Activated gamma-delta T cell treated with anti-CD3 and anti-CD28 coated beads, Interleukin-2, amount 50 U/mL, for 16 hours (primary cell): ENCODE measurements around the gene HMGB1.
A peak's percentile ranks its signal among the peaks of the same experiment; 100 is the strongest.

Experiments used
- DNase-seq: peaks from one replicate; pipeline ENCODE4 v3.0.0-alpha.2; 2020; ENCODE audit warnings: low read depth

HMGB1 gene

GRCh38 chr13:30465593-30466357, at the start of gene HMGB1:
HMGB1 (minus strand) TSS chr13:30465936; CDS start chr13:30463680, 2,256 bp downstream.
- peak; percentile 95 for DNase-seq

GRCh38 chr13:30510811-30511371, 45.2 kb upstream of the HMGB1 start:
- no peak for DNase-seq

GRCh38 chr13:30510091-30510490, 44.4 kb upstream of the HMGB1 start:
- DNase-seq, result no peak

DNA sequence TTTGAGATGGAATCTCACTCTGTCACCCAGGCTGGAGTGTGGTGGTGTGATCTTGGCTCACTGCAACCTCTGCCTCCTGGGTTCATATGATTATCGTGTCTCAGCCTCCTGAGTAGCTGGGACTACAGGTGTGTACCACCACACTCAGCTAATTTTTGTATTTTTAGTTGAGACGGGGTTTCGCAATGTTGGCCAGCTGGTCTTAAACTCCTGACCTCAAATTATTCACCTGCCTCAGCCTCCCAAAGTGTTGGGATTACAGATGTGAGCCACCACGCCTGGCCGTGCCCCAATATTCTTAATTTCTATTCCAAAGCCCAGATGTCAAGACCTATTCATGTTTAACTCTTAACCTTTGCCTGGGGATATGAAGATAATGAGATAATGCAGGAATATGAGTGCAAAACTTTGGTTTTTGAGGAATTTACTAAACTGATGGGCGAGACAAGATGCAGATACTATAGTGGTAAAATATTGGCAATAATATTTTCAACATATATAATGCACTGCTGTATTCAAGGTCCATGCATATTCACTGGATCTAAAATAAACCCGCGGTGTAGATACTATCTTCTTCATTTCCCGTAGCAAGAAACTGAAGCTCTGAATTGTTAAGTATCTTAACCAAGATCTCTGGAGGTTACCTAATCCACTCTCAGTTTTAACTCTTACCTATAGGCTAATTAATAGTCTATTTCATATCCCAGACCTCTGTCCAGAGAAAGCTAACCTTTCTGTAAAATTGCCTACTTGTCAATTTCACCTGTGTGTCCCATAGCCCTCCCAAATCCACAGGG, 43.7 kb upstream of the HMGB1 start:
- DNase-seq, result no peak

DNA sequence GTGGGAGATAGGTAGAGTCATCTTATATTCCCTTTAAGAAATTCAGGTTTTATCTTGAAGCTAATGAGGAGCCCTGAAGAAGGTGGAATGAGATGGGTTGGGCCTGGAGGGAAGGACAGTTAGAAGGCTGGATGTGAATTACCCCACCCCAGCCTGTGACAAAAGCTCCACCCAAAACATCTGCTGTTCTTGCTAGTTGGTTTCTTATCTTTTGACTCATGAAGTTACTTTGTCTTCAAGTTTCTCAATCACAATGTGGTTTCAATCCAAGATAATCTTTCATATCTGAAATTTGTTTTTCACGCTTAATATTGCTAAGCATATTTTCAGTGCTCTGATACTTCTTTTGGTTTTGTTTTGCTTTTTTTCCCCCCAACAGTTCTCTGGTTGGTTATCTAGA, 38.3 kb upstream of the HMGB1 start:
- no peak for DNase-seq

- no peak for DNase-seq
Observed at GRCh38 chr13:30502237-30502636, 36.5 kb upstream of the HMGB1 start.

DNA sequence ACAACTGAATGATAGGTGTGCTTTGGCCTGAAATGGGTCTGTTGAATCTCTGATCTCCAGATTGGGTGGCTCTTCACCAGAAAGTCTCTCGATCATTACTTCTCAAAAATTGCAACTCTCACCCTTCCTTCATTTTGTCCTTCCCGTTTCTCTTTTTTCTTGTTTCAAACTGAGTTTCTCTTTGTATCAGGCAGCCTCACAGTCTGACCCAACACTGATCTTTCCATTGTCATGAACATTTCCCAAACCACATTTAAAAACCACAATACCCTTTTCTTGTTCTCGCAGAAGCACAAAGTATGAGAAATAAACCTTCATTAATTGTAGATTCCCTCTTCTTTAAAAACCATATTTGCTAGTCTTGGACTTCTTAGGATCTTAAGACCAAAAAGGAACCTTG, 33.6 kb upstream of the HMGB1 start:
- DNase-seq, result no peak

DNA sequence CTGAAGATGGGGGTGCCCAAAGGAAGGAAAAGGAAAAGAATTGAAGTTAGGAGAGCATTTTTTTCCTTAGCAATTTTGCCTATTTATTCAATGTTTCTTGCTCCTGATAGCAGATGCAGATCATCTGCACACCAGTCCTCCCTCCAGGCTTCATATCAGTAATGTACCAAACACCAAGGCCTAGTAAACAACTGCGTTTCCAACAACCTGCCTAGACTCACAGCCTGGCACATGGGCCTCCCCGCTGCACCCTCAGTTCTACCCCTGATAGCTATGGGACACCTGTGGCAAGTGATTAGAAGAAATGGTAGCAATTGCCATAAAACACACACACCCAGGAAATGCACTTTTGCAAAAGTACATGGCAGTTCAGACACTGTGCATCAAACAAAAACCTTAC, 30.4 kb upstream of the HMGB1 start:
- no peak for DNase-seq

- no peak for DNase-seq
Observed at GRCh38 chr13:30495746-30496145, 30.0 kb upstream of the HMGB1 start.

GRCh38 chr13:30493658-30494381, 28.1 kb upstream of the HMGB1 start:
- DNase-seq, result no peak

- DNase-seq, result no peak
Observed at GRCh38 chr13:30487075-30487470, 21.3 kb upstream of the HMGB1 start.

GRCh38 chr13:30486230-30487074, 20.7 kb upstream of the HMGB1 start:
- no peak for DNase-seq

DNA sequence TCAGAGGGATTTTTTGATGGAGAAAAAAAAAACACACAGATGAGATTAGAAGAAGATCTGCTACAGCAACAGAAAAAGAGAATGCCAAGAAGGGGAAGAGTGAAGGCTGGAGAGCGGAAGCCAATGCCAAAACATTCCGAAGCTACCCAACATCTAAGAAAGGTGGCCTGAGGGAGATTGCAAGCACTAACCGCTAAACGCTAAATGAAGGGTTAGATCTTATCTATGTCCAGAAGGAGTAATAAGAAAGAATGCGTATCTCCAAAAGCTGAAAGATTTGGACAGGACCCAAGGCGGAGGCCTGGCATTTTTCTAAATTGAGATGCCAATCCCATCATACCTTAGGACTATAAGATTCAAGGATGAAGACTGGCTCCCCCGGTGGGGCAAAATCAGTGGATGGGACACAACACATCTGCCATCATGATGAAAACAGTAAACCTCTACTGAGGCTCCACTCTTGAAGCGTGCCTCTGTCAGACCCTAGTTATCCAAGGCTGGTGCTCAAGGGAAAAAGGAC, 15.6 kb upstream of the HMGB1 start:
- no peak for DNase-seq

DNA sequence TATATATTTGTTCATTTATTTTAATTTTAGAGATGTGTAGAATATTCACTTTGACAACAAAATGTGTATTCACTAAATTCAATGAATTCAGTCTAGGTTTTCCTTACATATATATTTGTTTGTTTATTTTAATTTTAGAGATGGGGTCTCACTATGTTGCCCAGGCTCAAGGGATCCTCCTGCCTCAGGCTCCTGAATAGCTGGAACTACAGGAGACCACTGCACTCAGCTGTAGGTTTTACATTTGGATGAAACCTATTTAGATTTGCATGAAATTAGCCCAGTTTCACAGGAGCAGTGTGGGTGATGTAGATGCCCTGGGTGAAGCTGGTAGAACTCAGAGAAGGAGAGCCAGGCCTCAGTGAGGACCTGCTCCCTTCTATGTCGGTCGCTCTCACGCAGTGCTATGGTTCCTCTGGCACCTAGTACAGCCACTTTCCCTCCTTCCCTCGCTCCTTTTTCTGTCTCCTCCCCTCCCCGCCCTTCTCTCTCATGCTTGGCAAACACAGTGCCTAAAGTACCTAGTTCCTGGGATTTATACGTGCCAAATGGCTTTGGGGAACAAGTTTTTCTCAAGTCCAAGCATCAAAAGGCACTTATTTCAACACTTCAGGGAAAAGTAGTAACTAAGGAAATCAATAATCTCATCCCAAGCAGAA, 14.7 kb upstream of the HMGB1 start:
- no peak for DNase-seq

DNA sequence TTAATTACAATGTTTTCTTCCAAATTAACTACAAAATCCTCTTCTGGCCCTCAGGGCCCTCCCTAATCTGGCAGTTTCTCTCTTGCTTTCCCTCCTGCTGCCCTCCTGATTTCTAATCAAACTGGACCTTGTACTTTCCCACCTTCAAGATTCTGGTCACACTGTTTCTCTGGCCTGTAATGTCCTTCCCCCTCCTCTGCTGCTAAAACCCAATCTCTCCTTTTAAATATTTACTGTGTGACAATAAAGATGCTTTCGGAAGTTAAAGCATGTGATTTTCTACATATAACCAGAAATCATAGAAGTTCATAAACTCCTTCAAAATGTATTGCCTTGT, 14.1 kb upstream of the HMGB1 start:
- no peak for DNase-seq

DNA sequence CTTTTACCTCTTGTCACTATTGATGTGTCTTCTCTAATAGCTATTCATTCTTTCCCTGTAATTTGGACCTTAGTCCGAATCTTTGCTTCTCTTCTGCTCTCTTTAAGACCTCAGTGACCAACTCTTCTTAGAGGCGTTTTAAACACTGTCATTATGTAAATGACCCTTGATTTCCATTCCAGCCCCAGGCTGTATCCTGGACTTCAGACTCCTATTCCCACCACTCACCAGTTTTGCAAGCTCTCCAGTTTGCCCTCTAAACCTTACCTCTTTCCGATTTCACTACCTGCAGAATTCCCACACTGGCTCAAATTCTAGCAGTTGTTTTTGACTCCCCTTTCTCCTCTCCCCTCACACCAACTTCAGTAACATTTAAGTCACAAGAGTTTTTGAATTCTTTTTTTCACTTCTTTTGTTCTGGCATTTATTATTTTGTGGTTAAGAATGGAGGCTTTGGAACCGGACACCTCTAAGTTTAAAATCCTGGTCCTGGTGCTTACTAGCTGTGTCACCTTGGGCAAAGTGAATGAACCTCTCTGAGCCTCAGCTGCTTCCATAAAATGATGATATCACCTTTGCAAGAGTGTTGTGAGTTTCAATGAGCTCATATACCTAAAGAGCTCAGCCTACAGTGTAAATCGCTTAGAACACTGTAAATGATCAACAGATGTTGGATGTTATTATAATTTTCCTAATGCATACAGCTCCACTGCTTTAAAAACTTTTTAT, 13.6 kb upstream of the HMGB1 start:
- DNase-seq, result no peak

DNA sequence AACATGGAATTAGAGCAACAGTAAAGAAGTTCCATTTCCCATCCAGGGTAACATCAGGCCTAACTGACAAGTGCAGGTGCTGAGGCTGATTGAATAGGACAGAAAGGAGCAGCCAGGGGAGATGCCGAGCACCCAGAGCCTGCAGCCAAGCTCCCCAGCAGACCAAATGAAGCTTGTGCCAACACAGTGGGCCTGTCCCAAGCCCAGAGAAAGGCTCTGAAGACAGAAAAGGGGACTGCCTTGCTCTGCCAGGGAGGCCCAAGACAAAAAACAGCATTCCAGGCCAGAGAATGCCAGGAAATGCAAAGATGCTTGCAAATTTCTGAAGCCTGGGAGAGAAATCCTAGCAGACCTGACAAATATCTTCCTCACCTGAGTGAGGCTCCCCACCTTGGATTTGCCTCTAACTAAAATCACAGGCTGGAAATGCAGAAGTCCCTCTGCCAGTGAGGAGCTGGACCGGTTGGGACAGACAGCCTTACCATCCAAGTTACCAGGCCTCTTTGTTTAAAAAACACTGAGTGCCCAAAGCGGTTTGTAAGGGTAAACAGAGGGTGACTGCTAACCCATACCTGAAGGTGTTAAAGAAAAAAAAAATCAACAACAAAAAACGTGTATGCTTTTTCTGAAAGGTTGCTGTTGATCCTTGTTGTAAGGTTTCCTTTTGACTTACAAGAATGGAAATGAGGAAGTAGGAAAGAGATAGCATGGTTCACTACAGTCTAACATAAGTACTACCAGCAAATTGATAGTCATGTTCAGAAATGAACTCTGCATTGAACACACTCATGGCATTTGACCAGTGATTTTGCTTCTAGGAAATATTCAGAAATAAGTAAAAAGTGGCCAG, 11.8 kb upstream of the HMGB1 start:
- no peak for DNase-seq

DNA sequence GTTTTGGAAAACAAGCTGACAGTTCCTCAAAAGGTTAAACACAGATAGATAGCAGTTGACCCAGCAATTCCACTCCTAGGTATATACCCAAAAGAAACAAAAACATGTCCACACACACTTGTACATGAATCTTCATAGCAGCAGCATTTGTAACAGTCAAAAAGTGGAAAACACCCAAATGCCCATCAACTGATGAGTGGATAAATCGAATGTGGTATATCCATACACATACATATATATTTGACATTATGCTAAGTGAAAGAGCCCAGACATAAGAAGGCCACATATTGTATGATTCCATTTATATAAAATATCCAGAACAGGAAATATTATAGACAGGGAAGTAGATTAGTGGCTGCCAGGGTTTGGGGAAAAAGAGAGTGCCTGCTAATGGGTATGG, 7.9 kb upstream of the HMGB1 start:
- DNase-seq, result no peak

DNA sequence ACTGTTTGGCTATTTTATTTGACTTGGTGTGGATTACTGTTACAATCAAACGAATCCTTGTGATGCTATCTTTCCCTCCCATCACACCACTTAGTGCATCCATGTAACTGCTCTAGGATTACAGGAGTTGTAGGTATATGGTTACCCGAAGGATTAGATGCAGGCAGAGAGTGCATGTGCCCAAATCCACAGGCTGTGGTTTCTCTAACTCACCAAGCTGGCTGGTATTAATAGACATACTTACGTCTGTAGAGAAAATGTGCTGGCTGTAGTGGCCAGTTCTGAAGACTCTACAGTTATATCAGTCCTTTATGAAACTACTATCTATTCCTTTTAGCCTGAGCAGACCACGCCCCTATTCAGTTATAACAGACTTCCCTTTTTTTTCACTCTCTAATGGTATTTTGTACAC, 1.1 kb upstream of the HMGB1 start:
- DNase-seq, result no peak
